Omental fat pad (tissue), 4 donors: ENCODE measurements around the gene PLEKHH1. TPM values are rescaled to one million over a fixed set of nuclear protein-coding genes. Genes with fewer than 3 reads are reported as not detected.

Experiments used
- ATAC-seq: fragments of 150-250 bp; one replicate; pipeline ENCODE4 v1.9.1; 2016; ENCODE audit warnings: mild to moderate bottlenecking, moderate library complexity; ENCODE audit not compliant: low FRiP score
- DNase-seq: peaks from one replicate; pipeline ENCODE4 v3.0.0-alpha.2; 2019; ENCODE audit warnings: low spot score
- CTCF ChIP-seq, 3 donors: fragments of 450-650 bp; IDR thresholded peaks; one replicate each; pipeline ENCODE4 v1.5.1; 2016 to 2017; ENCODE audit warnings: antibody characterized with exemption in 3 of 3, mild to moderate bottlenecking in 3 of 3, moderate library complexity in 2 of 3
- total RNA-seq, 4 donors: library from RNA; depleted of rRNA; stranded (reverse); fragments of >200 nt; gene quantifications; one replicate each; pipeline ENCODE4 v1.1.0, GENCODE V29; 2016

PLEKHH1 gene
- total RNA-seq, 4 donors from 2014 or later: 1.7 to 7.5 (median 5.5) TPM

GRCh38 chr14:67490196-67490595 lies 42.9 kb upstream of the PLEKHH1 start:
- no peak for TF ChIP-seq CTCF (IDR thresholded peaks at IDR 0.05)

GRCh38 chr14:67491285-67491684 lies 41.8 kb upstream of the PLEKHH1 start:
- ATAC-seq (no peak), DNase-seq (no peak)
- no peak for TF ChIP-seq CTCF (IDR thresholded peaks at IDR 0.05)

More at GRCh38 chr14:67490196-67490595, 42.9 kb upstream of the PLEKHH1 start:
- DNase-seq (no peak), ATAC-seq (no peak)

GRCh38 chr14:67491741-67492507 lies 41.2 kb upstream of the PLEKHH1 start:
- no peak for ATAC-seq
- TF ChIP-seq CTCF (IDR thresholded peaks at IDR 0.05): no peak
- no peak for DNase-seq

- DNase-seq: no peak
- ATAC-seq: no peak
- no peak for TF ChIP-seq CTCF (IDR thresholded peaks at IDR 0.05)
These were observed 40.6 kb upstream of the PLEKHH1 start for GRCh38 chr14:67492538-67492937.

- no peak for TF ChIP-seq CTCF (IDR thresholded peaks at IDR 0.05)
- ATAC-seq: no peak
- DNase-seq: no peak
These were observed 39.9 kb upstream of the PLEKHH1 start for GRCh38 chr14:67493092-67493717.

DNA sequence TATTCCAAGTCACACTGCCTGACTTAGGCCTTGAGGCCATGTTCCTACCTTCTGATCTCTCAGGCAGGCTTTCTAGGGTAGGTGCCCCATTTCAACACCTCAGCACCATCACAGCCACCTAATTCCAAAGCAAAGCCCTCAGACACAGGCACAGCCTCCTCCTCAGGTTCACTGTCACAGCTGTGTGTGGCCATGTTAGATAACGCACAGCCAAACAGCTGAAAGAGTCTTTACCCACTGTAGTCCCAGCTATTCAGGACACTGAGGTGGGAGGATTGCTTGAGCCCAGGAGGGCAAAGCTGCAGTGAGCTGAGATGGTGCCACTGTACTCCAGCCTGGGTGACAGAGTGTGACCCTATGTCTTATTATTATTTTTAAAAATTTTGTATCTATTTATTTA lies 37.3 kb upstream of the PLEKHH1 start:
- ATAC-seq (no peak), DNase-seq (no peak)
- TF ChIP-seq CTCF (IDR thresholded peaks at IDR 0.05): no peak

GRCh38 chr14:67497216-67497615 lies 35.9 kb upstream of the PLEKHH1 start:
- ATAC-seq (no peak), DNase-seq (no peak)
- TF ChIP-seq CTCF (IDR thresholded peaks at IDR 0.05): no peak
